WERI-Rb-1 (cell line): ENCODE data around the gene CTF1.
"Not testable (repeated sequence)": the region's sequence is repeated elsewhere in the genome, so short reads cannot be mapped to it uniquely, and the experiment has no call there.

ENCODE experiments used
- DNase-seq: peaks from one replicate; pipeline ENCODE4 v3.0.0-alpha.2; 2020
- H3K27ac ChIP-seq: fragments of 250-450 bp; sonication (Bioruptor Pico); 2 replicates; pipeline ENCODE4 v1.5.1; 2020; ENCODE audit warnings: mild to moderate bottlenecking, moderate library complexity
- H3K27me3 ChIP-seq: fragments of 250-450 bp; sonication (Bioruptor Pico); 2 replicates; pipeline ENCODE4 v1.5.1; 2021; ENCODE audit warnings: mild to moderate bottlenecking, low read depth, moderate library complexity; ENCODE audit not compliant: insufficient read depth, severe bottlenecking
- H3K36me3 ChIP-seq: fragments of 250-450 bp; sonication (Bioruptor Pico); 2 replicates; pipeline ENCODE4 v1.5.1; 2020; ENCODE audit warnings: mild to moderate bottlenecking, moderate library complexity
- H3K4me3 ChIP-seq: 2 replicates; pipeline ENCODE4 v1.5.1; 2011; ENCODE audit warnings: low read depth, mild to moderate bottlenecking, control low read depth, low read length
- H3K9me3 ChIP-seq: fragments of 250-450 bp; sonication (Bioruptor Pico); 2 replicates; pipeline ENCODE4 v1.5.1; 2021; ENCODE audit warnings: mild to moderate bottlenecking, moderate library complexity; ENCODE audit not compliant: severe bottlenecking
- TF ChIP-seq, protein P1 (sequence below): IDR thresholded peaks from 2 replicates; pipeline ENCODE4 v1.5.1; 2011; ENCODE audit warnings: low read depth, mild to moderate bottlenecking, control low read depth, inconsistent platforms, low read length

Gene CTF1

DNA sequence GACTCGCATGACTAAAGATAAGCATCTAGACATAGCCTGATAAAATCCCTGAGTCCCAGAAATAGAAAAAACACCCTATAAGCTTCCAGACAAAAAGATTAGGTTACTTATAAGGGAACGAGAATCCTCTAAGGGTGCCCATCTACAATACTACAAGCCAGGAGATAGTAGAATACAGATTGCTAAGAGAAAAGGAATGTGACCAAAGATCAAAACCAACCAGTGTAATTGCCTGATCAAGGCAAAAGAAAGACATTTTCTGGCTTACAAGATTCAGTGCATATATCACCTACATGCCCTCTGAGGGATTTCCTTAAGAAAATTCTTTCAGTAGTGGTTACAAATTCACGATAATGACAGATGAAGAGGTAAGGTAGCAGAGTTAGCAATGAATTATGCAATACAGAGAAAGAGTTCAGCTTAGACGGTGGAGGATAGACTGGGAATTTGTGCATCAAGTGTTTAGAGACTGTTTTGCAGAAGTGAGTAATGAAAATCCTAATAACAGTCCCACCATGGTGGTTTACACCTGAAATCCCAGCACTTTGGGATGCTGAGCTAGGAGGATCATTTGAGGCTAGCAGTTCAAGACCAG, 37.5 kb upstream of the CTF1 start:
- peaks cover 3% of the 10 kb centered on the region for H3K9me3 ChIP-seq
- no peak overlapping the region for H3K4me3 ChIP-seq
- TF ChIP-seq, protein P1, sequence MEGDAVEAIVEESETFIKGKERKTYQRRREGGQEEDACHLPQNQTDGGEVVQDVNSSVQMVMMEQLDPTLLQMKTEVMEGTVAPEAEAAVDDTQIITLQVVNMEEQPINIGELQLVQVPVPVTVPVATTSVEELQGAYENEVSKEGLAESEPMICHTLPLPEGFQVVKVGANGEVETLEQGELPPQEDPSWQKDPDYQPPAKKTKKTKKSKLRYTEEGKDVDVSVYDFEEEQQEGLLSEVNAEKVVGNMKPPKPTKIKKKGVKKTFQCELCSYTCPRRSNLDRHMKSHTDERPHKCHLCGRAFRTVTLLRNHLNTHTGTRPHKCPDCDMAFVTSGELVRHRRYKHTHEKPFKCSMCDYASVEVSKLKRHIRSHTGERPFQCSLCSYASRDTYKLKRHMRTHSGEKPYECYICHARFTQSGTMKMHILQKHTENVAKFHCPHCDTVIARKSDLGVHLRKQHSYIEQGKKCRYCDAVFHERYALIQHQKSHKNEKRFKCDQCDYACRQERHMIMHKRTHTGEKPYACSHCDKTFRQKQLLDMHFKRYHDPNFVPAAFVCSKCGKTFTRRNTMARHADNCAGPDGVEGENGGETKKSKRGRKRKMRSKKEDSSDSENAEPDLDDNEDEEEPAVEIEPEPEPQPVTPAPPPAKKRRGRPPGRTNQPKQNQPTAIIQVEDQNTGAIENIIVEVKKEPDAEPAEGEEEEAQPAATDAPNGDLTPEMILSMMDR, result no peak
- no peaks in the 10 kb centered on the region for H3K27me3 ChIP-seq
- DNase-seq, result no peak
- no peaks in the 10 kb centered on the region; the same call in 1 of the 2 replicates for H3K36me3 ChIP-seq
- peak overlapping the region; percentile 43 for H3K27ac ChIP-seq

DNA sequence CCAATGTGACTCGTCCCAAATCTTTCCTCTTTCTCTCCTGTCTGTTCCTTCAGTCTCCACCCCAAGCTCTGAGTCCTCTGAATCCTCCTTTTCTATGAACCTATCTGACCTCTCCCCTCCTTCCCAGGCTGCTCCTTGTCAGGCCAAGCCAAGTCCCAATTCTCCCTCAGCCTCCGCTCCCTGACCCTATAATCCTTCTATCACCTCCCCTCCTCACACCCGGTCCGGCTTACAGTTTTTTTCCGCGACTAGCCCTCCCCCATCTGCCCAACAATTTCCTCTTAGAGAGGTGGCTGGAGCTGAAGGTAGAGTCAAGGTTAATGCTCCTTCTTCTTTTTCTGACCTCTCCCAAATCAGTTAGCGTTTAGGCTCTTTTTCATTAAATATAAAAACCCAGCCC, 35.7 kb upstream of the CTF1 start:
- not testable (repeated sequence) for H3K36me3 ChIP-seq, H3K4me3 ChIP-seq, H3K27me3 ChIP-seq, H3K9me3 ChIP-seq
- peak overlapping the region; percentile 84 for H3K27ac ChIP-seq
- peak; percentile 89 for DNase-seq

DNA sequence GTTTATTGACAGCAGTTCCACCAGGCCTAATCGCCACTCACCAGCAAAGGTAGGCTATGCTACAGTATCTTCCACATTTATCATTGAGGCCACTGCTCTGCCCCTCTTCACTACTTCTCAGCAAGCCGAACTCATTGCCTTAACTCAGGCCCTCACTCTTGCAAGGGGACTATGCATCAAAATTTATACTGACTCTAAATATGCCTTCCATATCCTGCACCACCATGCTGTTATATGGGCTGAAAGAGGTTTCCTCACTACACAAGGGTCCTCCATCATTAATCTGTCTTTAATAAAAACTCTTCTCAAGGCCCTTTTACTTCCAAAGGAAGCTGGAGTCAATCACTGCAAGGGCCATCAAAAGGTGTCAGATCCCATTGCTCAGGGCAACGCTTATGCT, 33.2 kb upstream of the CTF1 start:
- H3K9me3 ChIP-seq, H3K36me3 ChIP-seq, H3K27ac ChIP-seq, H3K27me3 ChIP-seq, H3K4me3 ChIP-seq, DNase-seq: not testable (repeated sequence)

DNA sequence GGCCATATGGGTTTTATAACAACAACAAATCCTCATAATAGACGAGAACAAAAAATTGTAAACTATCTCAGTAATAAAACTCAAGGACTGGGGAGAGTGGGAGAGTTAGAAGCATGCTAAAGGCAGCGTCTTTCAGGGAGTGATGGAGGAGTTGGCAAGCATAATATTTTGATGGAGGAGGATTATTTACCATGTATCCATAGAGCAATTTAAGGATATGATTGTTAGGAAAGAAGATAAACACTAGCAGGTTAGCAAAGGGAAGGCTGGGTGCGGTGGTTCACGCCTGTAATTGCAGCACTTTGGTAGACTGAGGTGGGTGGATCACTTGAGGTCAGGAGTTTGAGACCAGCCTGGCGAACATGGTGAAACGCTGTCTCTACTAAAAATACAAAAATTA, 30.4 kb upstream of the CTF1 start:
- TF ChIP-seq, protein P1, result no peak
- Histone ChIP-seq H3K36me3 (no peaks in the 10 kb centered on the region; the same call in 1 of the 2 replicates), H3K4me3 (no peak overlapping the region), H3K27me3 (no peaks in the 10 kb centered on the region), H3K9me3 (peaks cover 3% of the 10 kb centered on the region), H3K27ac (no peak overlapping the region)
- DNase-seq, result no peak

DNA sequence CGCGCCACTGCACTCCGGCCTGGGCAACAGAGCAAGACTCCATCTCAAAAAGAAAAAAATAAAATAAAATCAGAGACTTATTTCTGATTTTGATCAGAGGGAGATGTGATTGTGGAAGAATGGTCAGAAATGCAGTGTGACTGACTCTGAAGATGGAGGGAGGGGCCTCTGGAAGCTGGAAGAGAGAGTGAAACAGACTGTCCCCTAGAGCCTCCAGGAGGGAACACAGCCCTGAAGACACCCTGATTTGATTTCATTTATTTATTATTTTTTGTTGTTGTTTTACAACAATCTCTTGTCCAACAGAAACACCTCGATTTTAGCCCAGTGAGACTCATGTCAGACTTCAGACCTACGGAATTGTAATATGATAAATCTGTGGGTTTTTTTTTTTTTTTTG, 28.7 kb upstream of the CTF1 start:
- no peaks in the 10 kb centered on the region; the same call in 1 of the 2 replicates for H3K36me3 ChIP-seq
- H3K27ac ChIP-seq, result no peak overlapping the region
- TF ChIP-seq, protein P1, result peak; percentile 64
- H3K9me3 ChIP-seq, result peaks cover 3% of the 10 kb centered on the region
- H3K4me3 ChIP-seq, result no peak overlapping the region
- DNase-seq, result peak; percentile 35
- H3K27me3 ChIP-seq, result no peaks in the 10 kb centered on the region

DNA sequence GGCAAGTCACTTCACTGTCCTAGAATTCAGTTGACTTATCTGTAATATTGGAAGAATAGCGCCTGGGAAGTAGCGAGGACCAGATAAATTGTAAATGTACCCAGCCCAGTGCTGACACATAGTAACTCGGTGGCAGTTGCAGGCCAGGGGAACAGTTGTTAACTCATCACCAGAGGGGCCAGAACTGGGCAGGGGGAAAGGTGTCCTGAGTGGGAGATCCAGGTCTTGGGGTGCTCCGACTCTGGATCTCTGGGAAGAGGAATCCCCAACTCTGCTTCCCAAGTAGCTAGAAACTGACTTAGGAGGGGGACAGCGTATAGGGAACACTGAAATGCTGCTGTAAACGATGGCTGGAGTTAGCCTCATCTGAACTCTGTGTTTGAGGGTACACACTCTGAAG, 25.5 kb upstream of the CTF1 start:
- H3K4me3 ChIP-seq, result no peak overlapping the region
- H3K27ac ChIP-seq, result no peak overlapping the region
- H3K9me3 ChIP-seq, result peaks cover 3% of the 10 kb centered on the region
- no peaks in the 10 kb centered on the region for H3K27me3 ChIP-seq
- DNase-seq, result no peak
- H3K36me3 ChIP-seq, result no peaks in the 10 kb centered on the region; the same call in none of the 2 replicates
- TF ChIP-seq, protein P1, result no peak

DNA sequence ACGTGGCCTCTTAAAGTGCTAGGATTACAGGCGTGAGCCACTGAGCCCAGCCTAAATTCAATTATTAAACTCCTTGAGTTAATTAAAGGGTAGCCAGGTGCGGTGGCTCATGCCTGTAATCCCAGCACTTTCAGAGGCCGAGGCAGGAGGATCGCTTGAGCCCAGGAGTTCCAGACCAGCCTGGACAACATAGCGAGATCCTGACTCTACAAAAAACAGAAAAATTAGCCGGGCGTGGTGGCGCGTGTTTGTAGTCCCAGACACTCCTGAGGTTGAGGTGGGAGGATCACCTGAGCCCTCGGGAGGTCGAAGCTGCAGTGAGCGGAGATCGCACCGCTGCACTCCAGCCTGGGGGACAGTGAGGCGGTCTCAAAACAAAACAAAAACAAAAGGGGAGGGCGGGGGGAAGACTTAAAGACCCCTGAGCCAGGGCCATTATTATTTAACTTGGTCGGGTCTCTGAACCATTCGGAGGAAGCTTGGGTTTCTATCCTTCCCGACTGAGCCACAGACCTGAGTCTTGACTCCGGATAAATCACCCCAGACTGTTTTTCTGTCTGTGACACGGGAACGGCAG, 22.1 kb upstream of the CTF1 start:
- H3K36me3 ChIP-seq, result no peaks in the 10 kb centered on the region; the same call in none of the 2 replicates
- TF ChIP-seq, protein P1, result no peak
- peak overlapping the region; percentile 92 for H3K27ac ChIP-seq
- no peaks in the 10 kb centered on the region for H3K27me3 ChIP-seq
- peak overlapping the region; percentile 94 for H3K4me3 ChIP-seq
- DNase-seq, result peak; percentile 64
- H3K9me3 ChIP-seq, result peaks cover 3% of the 10 kb centered on the region
